Cerebellar nuclear complex (tissue), 1 donor: Measurements from ENCODE around the gene ITPKA.
"Not testable (repeated sequence)": the region's sequence is repeated elsewhere in the genome, so short reads cannot be mapped to it uniquely, and the experiment has no call there.

Experiments
- DNase-seq, 2 experiments: peaks; one replicate each; lab custom pipeline; 2025; lab: John Stamatoyannopoulos, UW

The ITPKA gene

GRCh38 chr15:41493205-41493901 lies at the start of gene ITPKA:
TSS of gene ITPKA (plus strand) at chr15:41493874. CDS start at chr15:41493928, 54 bp downstream.
- no peak for DNase-seq

GRCh38 chr15:41445399-41445798 lies 48.3 kb upstream of the ITPKA start:
- DNase-seq, result no peak

- no peak for DNase-seq
Measured at GRCh38 chr15:41462084-41462795, 31.4 kb upstream of the ITPKA start.

GRCh38 chr15:41464889-41465580 lies 28.6 kb upstream of the ITPKA start:
- no peak for DNase-seq

- no peak for DNase-seq
Measured at GRCh38 chr15:41465822-41466421, 27.8 kb upstream of the ITPKA start.

- DNase-seq, result no peak
Measured at GRCh38 chr15:41466711-41467110, 27.0 kb upstream of the ITPKA start.

- DNase-seq, result not testable (repeated sequence)
Measured at GRCh38 chr15:41469644-41470043, 24.0 kb upstream of the ITPKA start.

GRCh38 chr15:41473418-41473817 lies 20.3 kb upstream of the ITPKA start:
- DNase-seq, result no peak

GRCh38 chr15:41474436-41474835 lies 19.2 kb upstream of the ITPKA start:
- DNase-seq, result no peak

GRCh38 chr15:41474941-41475340 lies 18.7 kb upstream of the ITPKA start:
- DNase-seq, result no peak

- no peak for DNase-seq
Measured at GRCh38 chr15:41476416-41477048, 17.1 kb upstream of the ITPKA start.

GRCh38 chr15:41480396-41481140 lies 13.1 kb upstream of the ITPKA start:
- DNase-seq, result no peak

GRCh38 chr15:41482110-41482877 lies 11.4 kb upstream of the ITPKA start:
- no peak for DNase-seq

- DNase-seq, result no peak
Measured at GRCh38 chr15:41483115-41483514, 10.6 kb upstream of the ITPKA start.

GRCh38 chr15:41483519-41483918 lies 10.2 kb upstream of the ITPKA start:
- no peak for DNase-seq

- no peak for DNase-seq
Measured at GRCh38 chr15:41484937-41485625, 8.6 kb upstream of the ITPKA start.

GRCh38 chr15:41486286-41486685 lies 7.4 kb upstream of the ITPKA start:
- no peak for DNase-seq

GRCh38 chr15:41487381-41487780 lies 6.3 kb upstream of the ITPKA start:
- no peak for DNase-seq

GRCh38 chr15:41487802-41488201 lies 5.9 kb upstream of the ITPKA start:
- no peak for DNase-seq

- DNase-seq, result no peak
Measured at GRCh38 chr15:41489641-41490040, 4.0 kb upstream of the ITPKA start.
